HepG2 (cell line): Measurements from ENCODE around the gene GLYR1. TPM values are rescaled to one million over a fixed set of nuclear protein-coding genes. Genes with fewer than 3 reads are reported as not detected.
A peak's percentile ranks its signal among the peaks of the same experiment; 100 is the strongest.

Experiments
- CHD2 ChIP-seq: IDR thresholded peaks from 2 replicates; pipeline ENCODE4 v1.6.1; 2011; ENCODE audit warnings: low read depth, low read length, improper control_type of control experiment
- DR1 ChIP-seq: sonication (generic); formaldehyde crosslinking; IDR thresholded peaks from 2 replicates; pipeline ENCODE4 v1.8.0; 2021; ENCODE audit warnings: mild to moderate bottlenecking, missing genetic modification reagents, inconsistent platforms
- FIP1L1 ChIP-seq: fragments of 200-400 bp; formaldehyde crosslinking; IDR thresholded peaks from 2 replicates; pipeline ENCODE4 v1.6.1; 2018; ENCODE audit warnings: low read depth, mild to moderate bottlenecking, low read length, moderate library complexity, borderline replicate concordance; ENCODE audit not compliant: insufficient read depth
- NCOR1 ChIP-seq: fragments of 200-600 bp; sonication (generic); IDR thresholded peaks from 2 replicates; pipeline ENCODE4 v1.7.0; 2017; ENCODE audit warnings: antibody characterized with exemption, low read length, borderline replicate concordance
- RFX3 ChIP-seq: IDR thresholded peaks from 2 replicates; pipeline ENCODE4 v1.6.1; 2016; ENCODE audit warnings: missing biosample characterization, missing genetic modification reagents
- SP5 ChIP-seq: IDR thresholded peaks from 2 replicates; pipeline ENCODE4 v1.6.1; 2016; ENCODE audit warnings: low read depth, borderline replicate concordance
- THYN1 ChIP-seq: sonication (generic); formaldehyde crosslinking; IDR thresholded peaks from 2 replicates; pipeline ENCODE4 v1.8.1; 2023; ENCODE audit warnings: low read depth, mild to moderate bottlenecking, moderate library complexity, missing genetic modification reagents, borderline replicate concordance
- ZNF557 ChIP-seq: sonication (generic); formaldehyde crosslinking; IDR thresholded peaks from 2 replicates; pipeline ENCODE4 v1.4.0; 2020; ENCODE audit warnings: missing genetic modification reagents
- polyA plus RNA-seq, 8 experiments: library from polyadenylated mRNA; depleted of rRNA in 3 of 8; stranded (reverse) in 7 of 8; unstranded in 1 of 8; fragments of >200 nt; fragmentation: Illumina TruSeq in 4 of 8; extraction: Trizol in 4 of 8; gene quantifications; 2 replicates each; pipeline versions ENCODE4 v1.2.1 to v1.2.3, GENCODE V29; 2011 to 2016; ENCODE audit warnings: low read depth in 4 of 8, missing spikeins in 1 of 8, mixed read lengths in 1 of 8; ENCODE audit not compliant: insufficient read depth in 1 of 8
- total RNA-seq, 5 experiments: library from RNA; depleted of rRNA; stranded (reverse); fragments of >200 nt; fragmentation: Illumina TruSeq; extraction: Trizol; gene quantifications; 2 replicates each; pipeline ENCODE4 v1.2.3, GENCODE V29; 2016; ENCODE audit warnings: low read depth in 1 of 5
- TF ChIP-seq, protein P1 (sequence below): sonication (generic); formaldehyde crosslinking; IDR thresholded peaks from 2 replicates; pipeline ENCODE4 v1.4.0; 2020; ENCODE audit warnings: missing genetic modification reagents
- TF ChIP-seq, protein P2 (sequence below), 2 experiments: sonication (generic) in 1 of 2; formaldehyde crosslinking in 1 of 2; IDR thresholded peaks; 2 replicates each; pipeline versions ENCODE4 v1.5.1 to v1.6.1; 2011 to 2020; ENCODE audit warnings: borderline replicate concordance in 1 of 2, low read depth in 1 of 2, low read length in 1 of 2, mild to moderate bottlenecking in 1 of 2, missing genetic modification reagents in 1 of 2, moderate library complexity in 1 of 2
- TF ChIP-seq, protein P3 (sequence below): sonication (generic); formaldehyde crosslinking; IDR thresholded peaks from 2 replicates; pipeline ENCODE4 v1.4.0; 2020; ENCODE audit warnings: missing genetic modification reagents, borderline replicate concordance
- TF ChIP-seq, protein P4 (sequence below): IDR thresholded peaks from 2 replicates; pipeline ENCODE4 v1.4.0; 2020; ENCODE audit warnings: mild to moderate bottlenecking, missing genetic modification reagents
- TF ChIP-seq, protein P5 (sequence below): sonication (generic); formaldehyde crosslinking; IDR thresholded peaks from 2 replicates; pipeline ENCODE4 v1.5.1; 2020; ENCODE audit warnings: mild to moderate bottlenecking, missing genetic modification reagents

GLYR1 gene
- total and polyA plus RNA-seq, 2 of the 13 experiments (the other 11 are each of a cell fraction or from before 2014, with no cell fraction given) = 28.3 to 48.7 TPM

DNA sequence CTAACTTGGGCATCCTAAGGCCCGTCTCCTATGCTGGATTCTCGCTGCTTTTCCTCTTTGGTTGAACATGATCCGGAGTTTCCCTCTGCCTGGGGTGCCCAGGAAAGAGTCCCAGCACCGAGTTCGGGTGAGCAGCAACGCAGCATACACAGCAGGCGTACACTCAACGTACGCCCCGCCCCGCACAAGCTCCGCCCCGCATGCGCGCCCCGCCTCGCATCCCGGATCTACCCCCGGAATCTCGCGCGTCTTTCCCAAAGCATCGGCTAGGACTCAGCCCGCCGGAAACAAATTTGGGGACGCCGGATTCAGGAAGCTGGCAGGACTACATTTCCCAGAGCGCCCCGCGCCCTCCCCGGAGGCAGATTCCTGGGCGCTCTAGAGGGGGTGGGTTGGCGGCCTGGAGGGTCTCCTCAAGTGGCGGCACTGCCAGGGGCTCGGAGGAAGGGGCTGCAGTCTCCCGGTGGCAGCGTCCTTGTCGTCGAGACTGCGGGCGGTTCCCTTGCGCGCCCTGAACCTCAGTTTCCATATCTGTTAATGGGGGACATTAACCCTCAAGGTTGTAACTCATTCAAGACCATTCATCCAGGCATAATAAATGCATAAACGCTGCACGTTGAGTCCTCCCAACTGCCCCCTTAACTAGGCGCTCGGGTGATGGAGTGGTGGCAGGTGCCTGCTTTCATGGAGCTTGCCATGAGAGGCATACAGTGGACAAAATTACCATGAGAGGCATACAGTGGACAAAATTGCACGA is 78.4 kb downstream of the GLYR1 start (continued):
- peak; percentile 56; the same call in 1 of the 2 replicates for TF ChIP-seq DR1
- TF ChIP-seq SP5 (CRISPR knock-in tag) = 0 out of 2 replicates have a peak, but pooled peaks have one; percentile 50
- TF ChIP-seq, protein P1, sequence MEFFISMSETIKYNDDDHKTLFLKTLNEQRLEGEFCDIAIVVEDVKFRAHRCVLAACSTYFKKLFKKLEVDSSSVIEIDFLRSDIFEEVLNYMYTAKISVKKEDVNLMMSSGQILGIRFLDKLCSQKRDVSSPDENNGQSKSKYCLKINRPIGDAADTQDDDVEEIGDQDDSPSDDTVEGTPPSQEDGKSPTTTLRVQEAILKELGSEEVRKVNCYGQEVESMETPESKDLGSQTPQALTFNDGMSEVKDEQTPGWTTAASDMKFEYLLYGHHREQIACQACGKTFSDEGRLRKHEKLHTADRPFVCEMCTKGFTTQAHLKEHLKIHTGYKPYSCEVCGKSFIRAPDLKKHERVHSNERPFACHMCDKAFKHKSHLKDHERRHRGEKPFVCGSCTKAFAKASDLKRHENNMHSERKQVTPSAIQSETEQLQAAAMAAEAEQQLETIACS (CRISPR knock-in tag) = no peak
- TF ChIP-seq THYN1 = no peak
- TF ChIP-seq, protein P2, sequence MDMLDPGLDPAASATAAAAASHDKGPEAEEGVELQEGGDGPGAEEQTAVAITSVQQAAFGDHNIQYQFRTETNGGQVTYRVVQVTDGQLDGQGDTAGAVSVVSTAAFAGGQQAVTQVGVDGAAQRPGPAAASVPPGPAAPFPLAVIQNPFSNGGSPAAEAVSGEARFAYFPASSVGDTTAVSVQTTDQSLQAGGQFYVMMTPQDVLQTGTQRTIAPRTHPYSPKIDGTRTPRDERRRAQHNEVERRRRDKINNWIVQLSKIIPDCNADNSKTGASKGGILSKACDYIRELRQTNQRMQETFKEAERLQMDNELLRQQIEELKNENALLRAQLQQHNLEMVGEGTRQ (IDR thresholded peaks at IDR 0.05; ENCODE audit: low read depth, low read length) = no peak
- TF ChIP-seq, protein P2 (CRISPR knock-in tag; IDR thresholded peaks at IDR 0.05; ENCODE audit: borderline replicate concordance) = no peak; the same call in 1 of the 2 replicates
- no peak for TF ChIP-seq FIP1L1
- TF ChIP-seq RFX3 (CRISPR knock-in tag) = no peak
- TF ChIP-seq, protein P3, sequence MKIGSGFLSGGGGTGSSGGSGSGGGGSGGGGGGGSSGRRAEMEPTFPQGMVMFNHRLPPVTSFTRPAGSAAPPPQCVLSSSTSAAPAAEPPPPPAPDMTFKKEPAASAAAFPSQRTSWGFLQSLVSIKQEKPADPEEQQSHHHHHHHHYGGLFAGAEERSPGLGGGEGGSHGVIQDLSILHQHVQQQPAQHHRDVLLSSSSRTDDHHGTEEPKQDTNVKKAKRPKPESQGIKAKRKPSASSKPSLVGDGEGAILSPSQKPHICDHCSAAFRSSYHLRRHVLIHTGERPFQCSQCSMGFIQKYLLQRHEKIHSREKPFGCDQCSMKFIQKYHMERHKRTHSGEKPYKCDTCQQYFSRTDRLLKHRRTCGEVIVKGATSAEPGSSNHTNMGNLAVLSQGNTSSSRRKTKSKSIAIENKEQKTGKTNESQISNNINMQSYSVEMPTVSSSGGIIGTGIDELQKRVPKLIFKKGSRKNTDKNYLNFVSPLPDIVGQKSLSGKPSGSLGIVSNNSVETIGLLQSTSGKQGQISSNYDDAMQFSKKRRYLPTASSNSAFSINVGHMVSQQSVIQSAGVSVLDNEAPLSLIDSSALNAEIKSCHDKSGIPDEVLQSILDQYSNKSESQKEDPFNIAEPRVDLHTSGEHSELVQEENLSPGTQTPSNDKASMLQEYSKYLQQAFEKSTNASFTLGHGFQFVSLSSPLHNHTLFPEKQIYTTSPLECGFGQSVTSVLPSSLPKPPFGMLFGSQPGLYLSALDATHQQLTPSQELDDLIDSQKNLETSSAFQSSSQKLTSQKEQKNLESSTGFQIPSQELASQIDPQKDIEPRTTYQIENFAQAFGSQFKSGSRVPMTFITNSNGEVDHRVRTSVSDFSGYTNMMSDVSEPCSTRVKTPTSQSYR (CRISPR knock-in tag) = no peak; the same call in 1 of the 2 replicates
- TF ChIP-seq, protein P4, sequence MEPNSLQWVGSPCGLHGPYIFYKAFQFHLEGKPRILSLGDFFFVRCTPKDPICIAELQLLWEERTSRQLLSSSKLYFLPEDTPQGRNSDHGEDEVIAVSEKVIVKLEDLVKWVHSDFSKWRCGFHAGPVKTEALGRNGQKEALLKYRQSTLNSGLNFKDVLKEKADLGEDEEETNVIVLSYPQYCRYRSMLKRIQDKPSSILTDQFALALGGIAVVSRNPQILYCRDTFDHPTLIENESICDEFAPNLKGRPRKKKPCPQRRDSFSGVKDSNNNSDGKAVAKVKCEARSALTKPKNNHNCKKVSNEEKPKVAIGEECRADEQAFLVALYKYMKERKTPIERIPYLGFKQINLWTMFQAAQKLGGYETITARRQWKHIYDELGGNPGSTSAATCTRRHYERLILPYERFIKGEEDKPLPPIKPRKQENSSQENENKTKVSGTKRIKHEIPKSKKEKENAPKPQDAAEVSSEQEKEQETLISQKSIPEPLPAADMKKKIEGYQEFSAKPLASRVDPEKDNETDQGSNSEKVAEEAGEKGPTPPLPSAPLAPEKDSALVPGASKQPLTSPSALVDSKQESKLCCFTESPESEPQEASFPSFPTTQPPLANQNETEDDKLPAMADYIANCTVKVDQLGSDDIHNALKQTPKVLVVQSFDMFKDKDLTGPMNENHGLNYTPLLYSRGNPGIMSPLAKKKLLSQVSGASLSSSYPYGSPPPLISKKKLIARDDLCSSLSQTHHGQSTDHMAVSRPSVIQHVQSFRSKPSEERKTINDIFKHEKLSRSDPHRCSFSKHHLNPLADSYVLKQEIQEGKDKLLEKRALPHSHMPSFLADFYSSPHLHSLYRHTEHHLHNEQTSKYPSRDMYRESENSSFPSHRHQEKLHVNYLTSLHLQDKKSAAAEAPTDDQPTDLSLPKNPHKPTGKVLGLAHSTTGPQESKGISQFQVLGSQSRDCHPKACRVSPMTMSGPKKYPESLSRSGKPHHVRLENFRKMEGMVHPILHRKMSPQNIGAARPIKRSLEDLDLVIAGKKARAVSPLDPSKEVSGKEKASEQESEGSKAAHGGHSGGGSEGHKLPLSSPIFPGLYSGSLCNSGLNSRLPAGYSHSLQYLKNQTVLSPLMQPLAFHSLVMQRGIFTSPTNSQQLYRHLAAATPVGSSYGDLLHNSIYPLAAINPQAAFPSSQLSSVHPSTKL (CRISPR knock-in tag) = 0 out of 2 replicates have a peak, but pooled peaks have one; percentile 25
- no peak for TF ChIP-seq NCOR1
- TF ChIP-seq, protein P5, sequence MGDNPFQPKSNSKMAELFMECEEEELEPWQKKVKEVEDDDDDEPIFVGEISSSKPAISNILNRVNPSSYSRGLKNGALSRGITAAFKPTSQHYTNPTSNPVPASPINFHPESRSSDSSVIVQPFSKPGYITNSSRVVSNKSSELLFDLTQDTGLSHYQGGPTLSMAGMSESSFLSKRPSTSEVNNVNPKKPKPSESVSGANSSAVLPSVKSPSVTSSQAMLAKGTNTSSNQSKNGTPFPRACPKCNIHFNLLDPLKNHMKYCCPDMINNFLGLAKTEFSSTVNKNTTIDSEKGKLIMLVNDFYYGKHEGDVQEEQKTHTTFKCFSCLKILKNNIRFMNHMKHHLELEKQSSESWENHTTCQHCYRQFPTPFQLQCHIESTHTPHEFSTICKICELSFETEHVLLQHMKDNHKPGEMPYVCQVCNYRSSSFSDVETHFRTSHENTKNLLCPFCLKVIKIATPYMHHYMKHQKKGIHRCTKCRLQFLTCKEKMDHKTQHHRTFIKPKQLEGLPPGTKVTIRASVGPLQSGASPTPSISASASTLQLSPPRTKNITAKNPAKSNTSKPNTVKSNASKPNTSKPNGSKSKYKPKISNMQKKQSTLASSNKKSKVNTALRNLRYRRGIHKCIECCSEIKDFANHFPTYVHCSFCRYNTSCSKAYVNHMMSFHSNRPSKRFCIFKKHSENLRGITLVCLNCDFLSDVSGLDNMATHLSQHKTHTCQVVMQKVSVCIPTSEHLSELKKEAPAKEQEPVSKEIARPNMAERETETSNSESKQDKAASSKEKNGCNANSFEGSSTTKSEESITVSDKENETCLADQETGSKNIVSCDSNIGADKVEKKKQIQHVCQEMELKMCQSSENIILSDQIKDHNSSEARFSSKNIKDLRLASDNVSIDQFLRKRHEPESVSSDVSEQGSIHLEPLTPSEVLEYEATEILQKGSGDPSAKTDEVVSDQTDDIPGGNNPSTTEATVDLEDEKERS (CRISPR knock-in tag) = no peak
- TF ChIP-seq CHD2 = peak; percentile 95
- TF ChIP-seq ZNF557 (CRISPR knock-in tag) = no peak
